Ishikawa (cell line): ENCODE results near the gene NPC1L1.

ENCODE experiments used
- CEBPB ChIP-seq: IDR thresholded peaks from 2 replicates; pipeline ENCODE4 v1.6.1; 2012
- CREB1 ChIP-seq: IDR thresholded peaks from 2 replicates; pipeline ENCODE4 v1.6.1; 2012; ENCODE audit warnings: low read depth
- EGR1 ChIP-seq: IDR thresholded peaks from 2 replicates; pipeline ENCODE4 v1.6.1; 2012
- EP300 ChIP-seq: IDR thresholded peaks from 2 replicates; pipeline ENCODE4 v1.6.1; 2012; ENCODE audit warnings: borderline replicate concordance
- FOXM1 ChIP-seq: IDR thresholded peaks from 2 replicates; pipeline ENCODE4 v1.6.1; 2012; ENCODE audit warnings: low read depth, borderline replicate concordance
- MAX ChIP-seq: IDR thresholded peaks from 2 replicates; pipeline ENCODE4 v1.6.1; 2012
- NFIC ChIP-seq: IDR thresholded peaks from 2 replicates; pipeline ENCODE4 v1.6.1; 2012
- RAD21 ChIP-seq: IDR thresholded peaks from 2 replicates; pipeline ENCODE4 v1.6.1; 2012; ENCODE audit warnings: low read depth
- TAF1 ChIP-seq: IDR thresholded peaks from 2 replicates; pipeline ENCODE4 v1.6.1; 2012; ENCODE audit warnings: low read depth, mild to moderate bottlenecking
- TCF12 ChIP-seq: IDR thresholded peaks from 2 replicates; pipeline ENCODE4 v1.6.1; 2012; ENCODE audit warnings: low read depth
- TEAD4 ChIP-seq: IDR thresholded peaks from 2 replicates; pipeline ENCODE4 v1.6.1; 2012
- USF1 ChIP-seq: IDR thresholded peaks from 2 replicates; pipeline ENCODE4 v1.6.1; 2012
- YY1 ChIP-seq: IDR thresholded peaks from 2 replicates; pipeline ENCODE4 v1.6.1; 2012; ENCODE audit warnings: low read depth
- ZBTB7A ChIP-seq: IDR thresholded peaks from 2 replicates; pipeline ENCODE4 v1.6.1; 2012; ENCODE audit warnings: low read depth
- TF ChIP-seq, protein P1 (sequence below): IDR thresholded peaks from 2 replicates; pipeline ENCODE4 v1.6.1; 2012; ENCODE audit warnings: low read depth, mild to moderate bottlenecking

Gene NPC1L1

GRCh38 chr7:44496385-44496784 lies 44.7 kb downstream of the NPC1L1 start:
- TF ChIP-seq MAX (no peak), NFIC (no peak), EGR1 (no peak), TAF1 (no peak), TCF12 (no peak), CREB1 (no peak), TEAD4 (no peak), ZBTB7A (no peak), USF1 (no peak), FOXM1 (no peak), YY1 (no peak), RAD21 (no peak)
- TF ChIP-seq, protein P1, sequence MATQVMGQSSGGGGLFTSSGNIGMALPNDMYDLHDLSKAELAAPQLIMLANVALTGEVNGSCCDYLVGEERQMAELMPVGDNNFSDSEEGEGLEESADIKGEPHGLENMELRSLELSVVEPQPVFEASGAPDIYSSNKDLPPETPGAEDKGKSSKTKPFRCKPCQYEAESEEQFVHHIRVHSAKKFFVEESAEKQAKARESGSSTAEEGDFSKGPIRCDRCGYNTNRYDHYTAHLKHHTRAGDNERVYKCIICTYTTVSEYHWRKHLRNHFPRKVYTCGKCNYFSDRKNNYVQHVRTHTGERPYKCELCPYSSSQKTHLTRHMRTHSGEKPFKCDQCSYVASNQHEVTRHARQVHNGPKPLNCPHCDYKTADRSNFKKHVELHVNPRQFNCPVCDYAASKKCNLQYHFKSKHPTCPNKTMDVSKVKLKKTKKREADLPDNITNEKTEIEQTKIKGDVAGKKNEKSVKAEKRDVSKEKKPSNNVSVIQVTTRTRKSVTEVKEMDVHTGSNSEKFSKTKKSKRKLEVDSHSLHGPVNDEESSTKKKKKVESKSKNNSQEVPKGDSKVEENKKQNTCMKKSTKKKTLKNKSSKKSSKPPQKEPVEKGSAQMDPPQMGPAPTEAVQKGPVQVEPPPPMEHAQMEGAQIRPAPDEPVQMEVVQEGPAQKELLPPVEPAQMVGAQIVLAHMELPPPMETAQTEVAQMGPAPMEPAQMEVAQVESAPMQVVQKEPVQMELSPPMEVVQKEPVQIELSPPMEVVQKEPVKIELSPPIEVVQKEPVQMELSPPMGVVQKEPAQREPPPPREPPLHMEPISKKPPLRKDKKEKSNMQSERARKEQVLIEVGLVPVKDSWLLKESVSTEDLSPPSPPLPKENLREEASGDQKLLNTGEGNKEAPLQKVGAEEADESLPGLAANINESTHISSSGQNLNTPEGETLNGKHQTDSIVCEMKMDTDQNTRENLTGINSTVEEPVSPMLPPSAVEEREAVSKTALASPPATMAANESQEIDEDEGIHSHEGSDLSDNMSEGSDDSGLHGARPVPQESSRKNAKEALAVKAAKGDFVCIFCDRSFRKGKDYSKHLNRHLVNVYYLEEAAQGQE, result no peak

DNA sequence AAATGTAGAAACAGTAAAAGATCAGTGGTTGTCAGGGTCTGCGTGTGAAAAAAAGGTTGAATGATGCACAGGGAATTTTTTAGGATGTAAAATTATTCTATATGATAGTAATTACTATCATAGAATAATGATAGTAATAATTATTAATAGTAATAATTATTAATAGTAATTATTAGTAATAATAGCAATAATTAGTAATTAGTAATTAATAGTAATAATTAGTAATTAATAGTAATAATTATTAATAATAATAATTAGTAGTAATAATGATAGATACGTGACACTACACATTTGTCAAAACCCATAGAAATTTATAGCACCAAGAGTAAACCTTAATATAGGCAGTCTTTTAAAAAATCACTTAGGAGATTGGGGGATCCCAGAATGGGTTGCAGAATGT lies 46.2 kb downstream of the NPC1L1 start:
- TF ChIP-seq TCF12, result no peak
- TF ChIP-seq RAD21, result no peak
- no peak for TF ChIP-seq FOXM1

DNA sequence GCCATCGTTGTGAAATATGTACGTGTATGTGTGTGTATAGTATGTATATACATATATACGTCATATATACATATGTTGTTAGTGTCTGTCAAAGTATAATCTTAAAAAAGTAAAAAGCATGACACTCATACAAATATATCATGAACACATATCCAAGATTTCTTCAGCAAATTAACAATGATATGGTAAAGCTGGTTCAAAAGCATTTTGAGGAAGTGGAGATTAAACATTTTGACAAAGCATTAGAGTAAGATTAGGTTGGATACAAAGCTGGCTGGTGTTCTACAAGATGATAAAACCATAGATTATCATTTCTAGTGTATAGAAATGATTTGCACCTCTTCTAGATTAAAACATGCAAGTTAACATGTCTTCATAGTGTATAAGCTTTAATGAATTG lies 49.9 kb downstream of the NPC1L1 start:
- no peak for TF ChIP-seq RAD21
- TF ChIP-seq USF1, result no peak
- TF ChIP-seq TAF1, result no peak
- no peak for TF ChIP-seq CEBPB
- TF ChIP-seq, protein P1, result no peak
- TF ChIP-seq ZBTB7A, result no peak
- TF ChIP-seq MAX, result no peak
- no peak for TF ChIP-seq YY1
- no peak for TF ChIP-seq EP300
- TF ChIP-seq NFIC, result no peak
- TF ChIP-seq EGR1, result no peak
- no peak for TF ChIP-seq TCF12
- no peak for TF ChIP-seq CREB1
- TF ChIP-seq TEAD4, result no peak
- TF ChIP-seq FOXM1, result no peak

GRCh38 chr7:44490351-44491200 lies 50.6 kb downstream of the NPC1L1 start, which contains the start of gene NUDCD3:
TSS of gene NUDCD3 (minus strand) at chr7:44490658. CDS start at chr7:44490600, 58 bp downstream.
- TF ChIP-seq MAX (peak; percentile 82), EGR1 (no peak), TCF12 (peak; percentile 25; the same call in 1 of the 2 replicates), USF1 (peak; percentile 98), TEAD4 (peak; percentile 60; the same call in 1 of the 2 replicates), FOXM1 (peak; percentile 39; the same call in 1 of the 2 replicates), EP300 (no peak; the same call in 1 of the 2 replicates), TAF1 (peak; percentile 88), ZBTB7A (no peak), NFIC (peak; percentile 43; the same call in 1 of the 2 replicates), CREB1 (0 out of 2 replicates have a peak, but pooled peaks have one; percentile 39), YY1 (peak; percentile 98), RAD21 (no peak), CEBPB (0 out of 2 replicates have a peak, but pooled peaks have one; percentile 8)
- TF ChIP-seq, protein P1, result no peak
